Activated CD4-positive, alpha-beta T cell treated with anti-CD3 and anti-CD28 coated beads for 48 hours (primary cell): ENCODE data around the gene RETREG2.

ENCODE experiments used
- DNase-seq: peaks from one replicate; pipeline ENCODE4 v3.0.0-alpha.2; 2020

RETREG2 gene, protein sequence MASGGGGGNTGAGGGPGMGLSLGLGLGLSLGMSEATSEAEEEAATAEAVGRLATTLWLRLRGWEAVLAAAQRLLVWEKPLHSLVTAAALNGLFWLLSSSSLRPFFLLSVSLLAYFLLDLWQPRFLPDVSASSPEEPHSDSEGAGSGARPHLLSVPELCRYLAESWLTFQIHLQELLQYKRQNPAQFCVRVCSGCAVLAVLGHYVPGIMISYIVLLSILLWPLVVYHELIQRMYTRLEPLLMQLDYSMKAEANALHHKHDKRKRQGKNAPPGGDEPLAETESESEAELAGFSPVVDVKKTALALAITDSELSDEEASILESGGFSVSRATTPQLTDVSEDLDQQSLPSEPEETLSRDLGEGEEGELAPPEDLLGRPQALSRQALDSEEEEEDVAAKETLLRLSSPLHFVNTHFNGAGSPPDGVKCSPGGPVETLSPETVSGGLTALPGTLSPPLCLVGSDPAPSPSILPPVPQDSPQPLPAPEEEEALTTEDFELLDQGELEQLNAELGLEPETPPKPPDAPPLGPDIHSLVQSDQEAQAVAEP

GRCh38 chr2:219177552-219178376 is at the start of gene RETREG2:
RETREG2 (plus strand) TSS chr2:219178275; CDS start chr2:219178353, 78 bp downstream.
- DNase-seq, result peak; percentile 82

DNA sequence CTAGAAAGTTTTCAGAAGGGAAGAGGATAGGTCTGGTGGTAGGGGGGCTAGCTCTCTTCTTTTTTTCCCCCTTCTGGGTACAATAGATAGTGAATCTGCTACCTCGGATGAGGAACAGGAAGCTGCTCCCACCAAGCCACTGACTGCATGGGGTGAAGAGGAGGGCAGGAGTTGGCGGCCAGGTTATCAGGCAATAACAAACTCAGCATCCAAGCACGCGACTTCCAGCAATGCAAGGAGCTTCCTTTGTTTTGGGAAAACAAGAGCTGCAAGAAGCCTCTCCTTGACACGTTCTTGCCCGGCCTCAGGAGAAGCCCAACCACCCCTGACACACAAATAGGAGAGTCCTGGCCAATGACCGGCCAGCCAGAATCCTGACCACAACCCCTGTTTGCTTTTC is 49.7 kb upstream of the RETREG2 start:
- DNase-seq, result no peak

DNA sequence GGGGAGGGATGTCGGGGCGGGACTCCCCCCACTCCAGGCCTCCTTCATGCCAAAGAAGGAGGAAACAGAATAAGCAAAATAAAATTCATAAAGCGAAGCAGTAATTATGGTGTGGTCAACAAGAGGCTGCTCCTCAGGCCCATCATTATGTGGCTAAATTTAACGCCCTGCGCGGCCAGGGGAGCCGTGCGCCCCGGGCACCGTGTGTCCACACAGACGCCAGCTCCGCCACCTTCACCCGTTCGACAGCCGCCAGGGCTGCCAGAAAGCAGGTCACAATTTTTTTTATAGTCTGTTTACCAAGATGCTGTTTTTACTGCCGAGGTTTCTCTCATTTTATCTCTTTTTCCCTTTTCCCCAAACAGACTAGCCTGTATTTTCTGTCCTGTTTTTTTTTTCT is 48.5 kb upstream of the RETREG2 start:
- no peak for DNase-seq

- no peak for DNase-seq
These were observed 46.7 kb upstream of the RETREG2 start for GRCh38 chr2:219131327-219131726.

DNA sequence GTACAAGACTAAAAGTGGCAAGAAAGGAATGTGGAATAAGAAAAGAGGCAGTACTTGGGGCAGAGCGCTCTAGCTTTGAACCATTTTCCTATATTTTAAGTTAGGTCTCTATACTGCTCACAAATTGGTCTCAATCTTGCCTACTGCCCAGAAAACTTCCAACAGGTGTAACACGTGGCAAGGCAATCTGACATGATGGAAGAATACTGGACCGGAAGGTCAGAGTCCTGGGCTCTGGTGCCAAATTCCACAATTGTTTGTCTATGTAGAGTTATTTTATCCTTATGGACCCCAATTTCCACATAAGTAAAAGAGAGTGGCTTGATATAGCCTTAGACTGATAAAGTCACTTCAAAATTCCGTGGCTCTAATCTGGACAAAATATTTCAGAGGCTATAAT is 46.3 kb upstream of the RETREG2 start:
- no peak for DNase-seq

GRCh38 chr2:219133976-219134375 is 44.1 kb upstream of the RETREG2 start:
- DNase-seq, result no peak

- DNase-seq, result no peak
These were observed 37.4 kb upstream of the RETREG2 start for GRCh38 chr2:219140722-219141121.

DNA sequence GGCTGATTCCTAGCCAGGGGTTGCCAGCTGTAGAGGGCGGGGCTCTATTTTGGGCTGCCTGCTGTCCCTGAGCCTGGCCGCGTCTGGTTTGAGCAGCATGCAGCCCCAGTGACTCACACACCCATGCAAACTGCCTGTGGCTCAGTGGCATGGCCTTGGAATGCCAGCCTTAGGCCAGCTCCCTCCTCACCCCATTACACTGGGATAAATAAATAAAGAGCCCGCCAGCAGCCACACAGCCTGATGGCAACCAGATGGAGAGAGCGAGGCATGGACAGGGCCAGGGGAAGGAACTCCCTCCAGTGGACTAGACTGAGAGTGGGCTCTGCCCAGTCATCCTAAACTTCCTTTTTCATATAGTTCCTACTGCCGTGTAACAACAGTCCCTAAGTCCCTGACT is 35.7 kb upstream of the RETREG2 start:
- DNase-seq, result no peak

DNA sequence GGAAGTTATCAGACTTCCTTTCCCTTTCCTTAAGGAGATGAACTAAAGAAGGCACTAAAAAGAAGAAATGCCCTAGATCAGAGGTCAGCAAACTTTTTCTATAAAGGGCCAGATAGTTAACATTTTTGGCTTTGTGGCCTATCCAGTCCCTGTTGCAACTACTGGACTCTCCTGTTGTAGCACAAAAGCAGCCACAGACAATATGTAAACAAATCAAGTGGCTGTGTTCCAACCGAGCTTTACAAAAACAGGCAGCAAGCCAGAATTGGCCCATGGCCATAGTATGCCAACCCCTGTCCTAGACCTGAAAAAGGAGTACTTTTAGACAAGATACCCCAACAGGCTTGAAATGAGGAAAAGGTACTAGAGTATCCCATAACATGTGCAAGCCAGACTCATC is 28.4 kb upstream of the RETREG2 start:
- no peak for DNase-seq

- DNase-seq, result peak; percentile 40
These were observed 22.9 kb upstream of the RETREG2 start for GRCh38 chr2:219155054-219155644.

DNA sequence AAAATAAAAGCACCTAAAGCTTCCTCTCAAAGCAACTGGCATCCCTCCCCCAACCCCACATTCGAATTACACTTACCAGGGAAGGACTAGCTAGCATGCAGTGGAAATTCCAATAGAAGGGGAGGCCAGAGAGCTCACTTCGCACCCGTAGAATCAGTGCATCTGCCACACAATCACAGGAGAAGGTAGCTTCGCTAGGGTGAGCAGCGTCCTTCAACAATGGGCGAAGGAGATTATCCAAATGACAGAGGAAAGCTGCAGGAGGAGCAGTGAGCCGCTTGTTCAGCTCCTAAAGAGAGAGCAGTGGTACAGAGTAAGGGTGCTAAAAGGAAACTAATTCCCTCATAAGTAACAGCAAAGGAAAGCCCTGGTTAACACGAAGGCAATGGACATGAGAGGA is 20.7 kb upstream of the RETREG2 start:
- no peak for DNase-seq

GRCh38 chr2:219158025-219158424 is 20.1 kb upstream of the RETREG2 start:
- no peak for DNase-seq

DNA sequence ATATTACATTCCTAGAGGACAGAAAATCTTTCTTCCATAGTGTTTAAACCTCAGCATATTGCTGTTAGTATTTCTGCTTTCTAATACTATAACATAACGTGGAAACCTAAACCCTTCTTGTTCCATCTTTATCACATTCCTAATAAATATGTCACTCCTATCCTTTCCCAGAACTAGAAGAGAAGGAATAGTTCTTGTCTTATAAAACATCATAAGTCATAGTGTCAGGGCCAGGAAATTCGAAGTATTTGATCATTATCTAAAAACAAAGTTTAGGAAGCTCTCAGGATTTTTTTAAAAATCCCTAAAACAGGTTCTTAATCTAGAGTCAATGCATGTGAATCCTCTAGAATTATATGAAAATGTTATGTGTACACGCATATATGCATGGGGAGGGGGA is 19.5 kb upstream of the RETREG2 start:
- no peak for DNase-seq

DNA sequence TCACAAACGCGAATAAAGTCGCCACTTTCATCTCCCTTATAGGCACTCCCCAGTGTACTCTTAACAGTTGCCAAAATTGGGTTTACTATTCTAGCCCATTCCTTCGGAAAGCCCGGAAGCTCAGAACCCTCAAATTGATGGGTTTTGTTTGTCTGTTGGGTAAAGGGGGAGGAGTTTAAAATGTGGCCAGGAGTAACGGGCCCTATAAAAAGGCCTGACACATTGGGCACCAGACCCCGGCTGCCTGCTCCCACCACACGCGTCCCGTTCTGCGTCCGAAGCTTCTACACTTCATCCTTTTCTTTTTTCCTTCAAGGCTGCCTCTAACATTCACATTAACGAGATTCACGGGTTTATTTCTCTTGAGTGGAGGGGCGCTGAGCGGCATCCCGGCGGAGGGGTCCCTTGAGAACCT is 18.3 kb upstream of the RETREG2 start:
- DNase-seq, result no peak

- DNase-seq, result peak; percentile 97
These were observed 17.7 kb upstream of the RETREG2 start, which contains the start of gene NHEJ1 for GRCh38 chr2:219160186-219161017. NHEJ1 (minus strand) TSS chr2:219160815; CDS start chr2:219158362, 2,453 bp downstream.

- DNase-seq, result no peak
These were observed 17.0 kb upstream of the RETREG2 start for GRCh38 chr2:219161097-219161496.

DNA sequence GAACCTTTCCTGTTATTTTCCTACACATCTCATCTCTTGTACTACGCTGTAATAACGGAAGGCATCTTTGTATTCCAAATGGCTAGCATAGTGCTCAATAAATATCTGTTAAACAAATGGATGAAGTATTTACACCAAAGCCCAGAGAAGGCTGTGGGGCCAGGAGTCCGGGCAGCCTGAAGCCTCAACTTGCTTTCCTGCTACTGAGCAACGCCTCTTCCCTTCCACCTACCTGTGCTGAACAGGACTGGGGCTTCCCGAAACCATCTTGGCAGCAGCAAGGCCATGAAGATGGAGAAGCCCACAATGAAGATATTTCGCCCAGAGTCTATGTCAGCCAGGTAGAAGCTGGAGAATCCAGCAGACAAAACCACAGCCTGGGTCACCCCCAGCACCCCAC is 14.9 kb upstream of the RETREG2 start:
- DNase-seq, result no peak

DNA sequence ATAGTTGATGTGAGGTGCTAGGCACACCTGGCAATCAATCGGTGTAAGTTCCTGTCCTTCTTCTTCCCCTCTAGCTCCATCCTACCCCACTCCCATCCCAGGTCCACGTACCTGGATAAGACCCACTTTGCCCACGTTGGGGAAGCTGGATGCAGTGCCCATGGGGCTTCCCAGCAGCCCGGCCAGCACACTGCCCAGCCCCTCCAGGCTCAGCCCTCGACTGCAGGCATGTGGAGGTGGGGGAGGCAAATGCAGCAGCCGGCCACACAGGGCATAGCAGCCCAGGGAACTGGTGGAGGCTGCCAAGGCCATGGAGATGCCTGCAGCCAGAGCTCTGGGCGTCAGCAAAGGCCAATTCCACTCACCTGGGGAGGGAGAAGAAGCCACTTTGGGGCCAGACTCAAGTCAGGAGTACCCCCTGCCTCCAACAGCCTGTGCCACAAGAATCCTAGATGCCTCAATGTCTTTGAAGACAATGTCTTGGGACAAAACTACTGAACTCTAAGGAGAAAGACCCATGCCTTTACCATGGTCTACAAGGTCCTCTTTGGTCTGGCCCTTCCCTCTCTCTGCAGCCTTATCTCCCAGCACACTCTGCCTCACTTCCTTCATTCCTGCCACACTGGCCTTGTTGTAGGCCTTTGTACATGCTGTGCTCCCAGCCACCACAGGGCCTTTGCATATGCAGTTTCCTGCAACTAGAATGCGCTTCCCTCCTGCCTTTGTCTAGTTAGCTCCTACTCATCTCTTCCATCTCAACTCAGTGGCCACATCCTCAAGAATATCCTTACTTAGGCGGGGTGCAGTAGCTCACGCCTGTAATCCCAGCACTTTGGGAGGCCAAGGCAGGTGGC is 12.8 kb upstream of the RETREG2 start:
- no peak for DNase-seq

DNA sequence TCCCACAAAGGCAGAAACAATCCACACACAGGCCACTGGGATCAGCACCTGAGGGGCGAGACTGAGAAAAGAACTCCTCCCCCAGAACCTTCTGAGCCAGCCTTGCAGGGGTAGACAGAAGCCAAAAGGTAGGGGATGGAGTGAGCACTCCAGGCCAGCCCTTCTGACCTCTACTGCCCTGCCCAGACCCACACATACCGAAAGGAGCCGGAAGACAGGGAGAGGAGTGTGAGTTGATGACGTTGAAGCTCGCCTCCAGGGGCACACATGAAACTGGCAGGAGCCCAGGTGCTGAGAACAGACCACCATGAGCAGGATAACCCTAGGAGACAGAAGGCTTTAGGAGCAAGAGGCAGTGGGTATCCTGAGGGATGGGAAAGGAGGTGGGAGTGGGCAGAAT is 10.1 kb upstream of the RETREG2 start:
- DNase-seq, result no peak

DNA sequence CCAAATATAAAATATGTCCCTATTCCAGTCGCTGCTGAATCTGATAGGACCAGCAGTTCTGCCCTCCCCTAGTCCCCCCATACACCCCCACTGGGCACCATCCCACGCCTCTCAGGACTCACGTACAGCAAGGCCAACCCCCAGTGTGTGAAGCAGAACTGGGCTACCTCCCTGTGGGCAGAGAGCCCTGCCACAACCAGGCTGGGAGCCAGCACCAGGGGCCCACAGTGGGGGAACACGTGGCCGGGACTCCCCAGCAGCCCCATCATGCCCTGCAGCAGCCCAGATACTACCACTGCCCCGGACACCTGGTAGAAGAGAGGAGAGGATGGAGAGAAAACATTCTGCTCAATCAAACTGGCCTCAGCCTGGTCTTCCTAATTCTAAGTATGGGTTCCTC is 9.5 kb upstream of the RETREG2 start:
- no peak for DNase-seq

GRCh38 chr2:219168932-219169331 is 9.1 kb upstream of the RETREG2 start:
- no peak for DNase-seq
